Thoracic aorta (tissue), 2 donors: ENCODE results near the gene COL6A5. TPM values are rescaled to one million over a fixed set of nuclear protein-coding genes. Genes with fewer than 3 reads are reported as not detected.

Experiments
- ATAC-seq: fragments of 150-250 bp; one replicate; pipeline ENCODE4 v1.8.0; 2017; ENCODE audit warnings: low read depth; ENCODE audit not compliant: insufficient number of reproducible peaks, low FRiP score
- DNase-seq: peaks from one replicate; pipeline ENCODE4 v3.0.0-alpha.2; 2020; ENCODE audit warnings: low spot score
- H3K27ac ChIP-seq, 2 donors: fragments of 200-600 bp; sonication (generic); 1 replicate in 1 of 2; 2 replicates in 1 of 2; pipeline ENCODE4 v1.5.1; 2016; ENCODE audit warnings: mild to moderate bottlenecking in 2 of 2, moderate library complexity in 2 of 2
- H3K27me3 ChIP-seq: fragments of 200-600 bp; sonication (generic); replicated peaks from 2 replicates; pipeline ENCODE4 v1.6.0; 2016; ENCODE audit warnings: mild to moderate bottlenecking; ENCODE audit not compliant: insufficient read depth
- H3K36me3 ChIP-seq: fragments of 200-600 bp; sonication (generic); one replicate; pipeline ENCODE4 v1.5.1; 2016
- H3K4me1 ChIP-seq, 2 donors: fragments of 200-600 bp; sonication (generic); 1 replicate in 1 of 2; 2 replicates in 1 of 2; pipeline versions ENCODE4 v1.5.1 to v1.6.0; 2016; ENCODE audit warnings: low read depth in 2 of 2, mild to moderate bottlenecking in 1 of 2; ENCODE audit not compliant: control insufficient read depth in 1 of 2
- H3K4me3 ChIP-seq: fragments of 200-600 bp; sonication (generic); 2 replicates; pipeline ENCODE4 v1.5.1; 2016; ENCODE audit warnings: mild to moderate bottlenecking
- H3K9me3 ChIP-seq: fragments of 200-600 bp; sonication (generic); 2 replicates; pipeline ENCODE4 v1.5.1; 2016
- total RNA-seq, 2 donors: library from RNA; depleted of rRNA; stranded (reverse); fragments of >200 nt; gene quantifications; one replicate each; pipeline versions ENCODE4 v1.1.0 to v1.2.3, GENCODE V29; 2016
- TF ChIP-seq, protein P1 (sequence below): fragments of 200-600 bp; sonication (generic); IDR thresholded peaks from one replicate; pipeline ENCODE4 v1.5.1; 2019; ENCODE audit warnings: antibody characterized with exemption

Gene COL6A5
- total RNA-seq, 2 donors from 2014 or later = not detected

DNA sequence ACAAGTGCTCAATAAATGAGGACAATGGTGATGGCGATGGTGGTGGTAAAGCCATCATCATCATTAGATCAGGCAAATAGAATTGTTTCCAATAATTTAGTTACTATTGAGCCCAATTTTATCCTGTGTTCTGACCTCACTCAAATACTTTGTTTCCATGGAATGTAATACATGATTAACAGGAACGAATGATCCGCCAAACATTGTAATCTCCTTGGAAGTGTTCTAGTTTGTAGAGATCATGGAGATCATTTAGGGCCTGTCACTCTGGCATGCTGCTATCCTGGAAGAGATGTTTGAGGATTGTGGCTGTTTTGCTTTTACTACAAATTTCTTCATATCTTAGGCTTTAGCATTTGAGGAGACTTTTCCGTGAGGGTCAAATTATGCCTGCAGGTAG lies 174.3 kb downstream of the COL6A5 start:
- Histone ChIP-seq H3K27ac (no peak overlapping the region), H3K4me1 (peaks cover 0 to 8% of the 10 kb centered on the region in 2 donors), H3K27me3 (no peaks in the 10 kb centered on the region), H3K9me3 (no peaks in the 10 kb centered on the region), H3K36me3 (no peaks in the 10 kb centered on the region), H3K4me3 (no peak overlapping the region)
- TF ChIP-seq, protein P1, sequence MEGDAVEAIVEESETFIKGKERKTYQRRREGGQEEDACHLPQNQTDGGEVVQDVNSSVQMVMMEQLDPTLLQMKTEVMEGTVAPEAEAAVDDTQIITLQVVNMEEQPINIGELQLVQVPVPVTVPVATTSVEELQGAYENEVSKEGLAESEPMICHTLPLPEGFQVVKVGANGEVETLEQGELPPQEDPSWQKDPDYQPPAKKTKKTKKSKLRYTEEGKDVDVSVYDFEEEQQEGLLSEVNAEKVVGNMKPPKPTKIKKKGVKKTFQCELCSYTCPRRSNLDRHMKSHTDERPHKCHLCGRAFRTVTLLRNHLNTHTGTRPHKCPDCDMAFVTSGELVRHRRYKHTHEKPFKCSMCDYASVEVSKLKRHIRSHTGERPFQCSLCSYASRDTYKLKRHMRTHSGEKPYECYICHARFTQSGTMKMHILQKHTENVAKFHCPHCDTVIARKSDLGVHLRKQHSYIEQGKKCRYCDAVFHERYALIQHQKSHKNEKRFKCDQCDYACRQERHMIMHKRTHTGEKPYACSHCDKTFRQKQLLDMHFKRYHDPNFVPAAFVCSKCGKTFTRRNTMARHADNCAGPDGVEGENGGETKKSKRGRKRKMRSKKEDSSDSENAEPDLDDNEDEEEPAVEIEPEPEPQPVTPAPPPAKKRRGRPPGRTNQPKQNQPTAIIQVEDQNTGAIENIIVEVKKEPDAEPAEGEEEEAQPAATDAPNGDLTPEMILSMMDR = no peak
- no peak for DNase-seq
- no peak for ATAC-seq

DNA sequence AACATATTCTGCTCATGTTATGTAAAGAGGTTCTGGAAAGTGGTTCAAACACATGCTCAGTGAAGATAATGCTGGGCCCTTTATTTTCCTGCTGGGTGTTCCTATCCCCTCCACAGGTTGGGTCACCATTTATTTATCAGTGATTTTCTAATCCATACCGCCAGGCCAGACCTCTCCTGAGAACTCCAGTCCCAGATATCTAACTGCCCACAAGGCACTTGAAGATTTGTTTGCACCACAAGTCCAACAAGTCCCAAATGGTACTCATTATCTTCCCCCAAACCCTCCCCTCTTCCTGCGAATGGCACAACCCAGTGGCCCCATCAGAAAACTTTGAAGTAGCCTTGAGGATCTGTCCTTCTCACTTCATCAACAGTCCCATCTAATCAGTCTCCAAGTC lies 176.9 kb downstream of the COL6A5 start:
- no peak for ATAC-seq
- TF ChIP-seq, protein P1 = no peak
- no peak for DNase-seq

DNA sequence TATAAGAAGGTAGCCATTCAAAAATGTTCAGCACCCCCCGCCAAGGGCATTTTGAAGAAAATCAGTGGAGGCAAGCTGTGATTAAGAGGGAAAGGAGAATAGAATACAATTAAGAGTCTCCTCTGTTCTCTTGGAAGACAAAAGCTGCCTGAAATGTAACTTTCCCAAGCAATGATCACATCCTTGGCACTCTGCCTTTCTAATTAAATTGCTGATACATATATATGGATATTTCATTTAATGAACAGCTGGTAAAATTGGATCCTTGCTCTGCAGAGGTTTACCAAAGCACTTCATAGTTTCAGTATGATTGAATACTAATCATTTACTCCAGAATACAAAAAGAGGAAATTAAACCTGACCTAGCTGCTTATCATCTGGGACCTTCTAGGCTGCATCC lies 182.0 kb downstream of the COL6A5 start:
- Histone ChIP-seq H3K4me3 (no peak overlapping the region), H3K9me3 (no peaks in the 10 kb centered on the region), H3K27ac (no peak overlapping the region), H3K4me1 (no peaks in the 10 kb centered on the region), H3K27me3 (no peaks in the 10 kb centered on the region), H3K36me3 (no peaks in the 10 kb centered on the region)
- TF ChIP-seq, protein P1 = no peak
- DNase-seq = no peak
- ATAC-seq = no peak

More for the DNA sequence above, 176.9 kb downstream of the COL6A5 start:
- H3K4me3 ChIP-seq = no peak overlapping the region
- no peaks in the 10 kb centered on the region for H3K27me3 ChIP-seq
- no peaks in the 10 kb centered on the region for H3K9me3 ChIP-seq
- no peaks in the 10 kb centered on the region for H3K36me3 ChIP-seq
- H3K4me1 ChIP-seq = no peaks in the 10 kb centered on the region
- no peak overlapping the region for H3K27ac ChIP-seq

DNA sequence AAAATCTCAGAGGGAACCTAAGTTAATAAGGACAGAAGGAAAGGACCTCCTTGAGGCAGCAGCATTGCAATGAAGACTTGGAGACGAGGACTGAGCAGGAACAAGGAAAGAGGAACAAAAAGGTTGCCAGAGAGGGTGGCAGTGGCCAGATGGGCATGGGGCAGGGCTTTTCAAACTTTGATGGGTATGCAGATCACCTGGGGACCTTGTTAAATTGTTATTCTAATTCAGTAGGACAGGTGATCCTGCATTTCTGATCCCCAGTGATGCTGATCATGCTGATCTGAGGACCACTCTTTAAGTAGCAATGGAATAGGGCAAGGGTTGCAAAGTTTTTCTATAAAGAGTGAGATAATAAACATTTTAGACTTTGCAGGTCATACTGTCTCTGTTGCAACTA lies 182.6 kb downstream of the COL6A5 start:
- no peak overlapping the region for H3K4me3 ChIP-seq
- DNase-seq = no peak

DNA sequence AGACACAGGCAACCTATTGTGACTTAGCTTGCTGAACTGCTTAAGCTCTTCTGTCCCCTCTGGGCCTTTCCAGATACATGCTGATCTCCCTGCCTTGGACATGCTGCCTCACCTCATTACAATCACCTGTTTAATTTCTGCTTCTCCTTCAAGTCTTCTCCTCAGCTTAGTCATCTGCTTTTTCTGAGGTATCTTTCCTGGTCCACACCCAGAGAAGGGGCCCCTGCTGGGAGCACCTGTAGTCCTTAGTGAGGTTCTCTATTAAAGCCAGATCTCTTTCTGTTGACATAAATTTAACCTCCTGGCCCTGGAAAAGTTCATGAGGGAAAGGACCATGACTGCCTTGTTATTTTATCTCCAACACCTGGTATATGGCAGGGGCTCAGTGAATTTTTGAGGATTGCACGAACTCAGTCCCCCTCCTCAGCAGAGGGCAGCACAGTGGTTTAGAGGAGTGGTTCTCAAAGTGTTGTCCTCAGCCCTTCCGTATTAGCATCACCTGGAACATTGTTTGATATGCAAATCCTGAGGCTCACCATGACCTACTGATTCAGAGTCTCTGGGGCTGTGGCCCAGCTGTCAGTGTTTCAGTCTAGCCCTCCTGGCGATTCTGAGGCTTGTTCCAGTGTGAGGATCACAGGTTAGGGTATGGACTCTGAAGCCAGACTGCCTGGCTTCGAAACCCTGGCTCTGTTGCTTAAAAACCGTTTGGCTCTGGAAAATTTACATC lies 184.2 kb downstream of the COL6A5 start:
- ATAC-seq (no peak), DNase-seq (no peak)
- H3K27me3 ChIP-seq = no peaks in the 10 kb centered on the region
- TF ChIP-seq, protein P1 = no peak
- H3K9me3 ChIP-seq = no peaks in the 10 kb centered on the region
- H3K27ac ChIP-seq = no peak overlapping the region
- H3K4me1 ChIP-seq = no peaks in the 10 kb centered on the region
- H3K4me3 ChIP-seq = no peak overlapping the region
- H3K36me3 ChIP-seq = no peaks in the 10 kb centered on the region

More for the DNA sequence above, 182.6 kb downstream of the COL6A5 start:
- ATAC-seq = no peak
- H3K27ac ChIP-seq = no peak overlapping the region
- no peaks in the 10 kb centered on the region for H3K27me3 ChIP-seq
- no peaks in the 10 kb centered on the region for H3K36me3 ChIP-seq
- TF ChIP-seq, protein P1 = no peak
- no peaks in the 10 kb centered on the region for H3K4me1 ChIP-seq
- H3K9me3 ChIP-seq = no peaks in the 10 kb centered on the region
